ENCODE data around the gene CATSPERD. TPM values are rescaled to one million over a fixed set of nuclear protein-coding genes. Genes with fewer than 3 reads are reported as not detected.

Gene CATSPERD
- total and polyA plus RNA-seq, 8 donors, result 0.31 to 2.7 (median 1.2) TPM; not detected in 2

GRCh38 chr19:5693195-5694166, 27.0 kb upstream of the CATSPERD start:
- no peak for TF ChIP-seq CTCF (IDR thresholded peaks at IDR 0.05)
- DNase-seq (no peak), ATAC-seq (no peak)
- H3K27ac ChIP-seq, result no peak overlapping the region
- H3K9me3 ChIP-seq, result no peaks in the 10 kb centered on the region
- H3K27me3 ChIP-seq, result no peaks in the 10 kb centered on the region
- intact Hi-C loops (cut with DNase I), result no loop called here
- no peak overlapping the region for H3K4me3 ChIP-seq
- H3K36me3 ChIP-seq, result peaks cover 0 to 68% of the 10 kb centered on the region in 2 donors
- H3K4me1 ChIP-seq, result peaks cover 10 to 31% of the 10 kb centered on the region in 2 donors

- Histone ChIP-seq H3K4me1 (peaks cover 10 to 31% of the 10 kb centered on the region in 2 donors), H3K9me3 (no peaks in the 10 kb centered on the region), H3K27ac (no peak overlapping the region), H3K36me3 (peaks cover 0 to 77% of the 10 kb centered on the region in 2 donors), H3K27me3 (no peaks in the 10 kb centered on the region), H3K4me3 (no peak overlapping the region)
- intact Hi-C loops (cut with DNase I), result no loop called here
- TF ChIP-seq CTCF (IDR thresholded peaks at IDR 0.05), result no peak
- DNase-seq, result no peak
- no peak for ATAC-seq
These were observed 26.1 kb upstream of the CATSPERD start for GRCh38 chr19:5694167-5694955.

GRCh38 chr19:5694956-5695648, 25.3 kb upstream of the CATSPERD start:
- no peak for DNase-seq
- peaks cover 7 to 27% of the 10 kb centered on the region in 2 donors for H3K4me1 ChIP-seq
- ATAC-seq, result no peak
- no peak overlapping the region for H3K27ac ChIP-seq
- no peaks in the 10 kb centered on the region for H3K27me3 ChIP-seq
- no peak overlapping the region for H3K4me3 ChIP-seq
- no peak for TF ChIP-seq CTCF (IDR thresholded peaks at IDR 0.05)
- intact Hi-C loops (cut with DNase I), result no loop called here
- H3K9me3 ChIP-seq, result no peaks in the 10 kb centered on the region
- H3K36me3 ChIP-seq, result peaks cover 0 to 84% of the 10 kb centered on the region in 2 donors

GRCh38 chr19:5695649-5696195, 24.7 kb upstream of the CATSPERD start:
- intact Hi-C loops (cut with DNase I), result no loop called here
- H3K27ac ChIP-seq, result no peak overlapping the region
- no peak overlapping the region for H3K4me3 ChIP-seq
- DNase-seq (peak in 1 of 4 donors; percentile 57), ATAC-seq (no peak)
- peaks cover 0 to 91% of the 10 kb centered on the region in 2 donors for H3K36me3 ChIP-seq
- H3K27me3 ChIP-seq, result no peaks in the 10 kb centered on the region
- no peak for TF ChIP-seq CTCF (IDR thresholded peaks at IDR 0.05)
- H3K4me1 ChIP-seq, result peaks cover 7 to 26% of the 10 kb centered on the region in 2 donors
- no peaks in the 10 kb centered on the region for H3K9me3 ChIP-seq

All from left lung (tissue), 10 donors.